Transverse colon (tissue), 4 donors: ENCODE results near the gene HIVEP3. TPM values are rescaled to one million over a fixed set of nuclear protein-coding genes. Genes with fewer than 3 reads are reported as not detected.

Experiments
- DNase-seq: peaks from one replicate; pipeline ENCODE4 v3.0.0-alpha.2; 2019
- H3K27ac ChIP-seq, 4 donors: fragments of 200-600 bp; sonication (generic); 2 replicates each; pipeline ENCODE4 v1.5.1; 2016 to 2018; ENCODE audit warnings: inconsistent platforms in 4 of 4
- H3K27me3 ChIP-seq: fragments of 200-600 bp; sonication (generic); 2 replicates; pipeline ENCODE4 v1.5.1; 2017; ENCODE audit warnings: inconsistent platforms
- H3K36me3 ChIP-seq, 4 donors: fragments of 200-600 bp; sonication (generic); 2 replicates each; pipeline ENCODE4 v1.5.1; 2017 to 2019; ENCODE audit warnings: inconsistent platforms in 4 of 4
- H3K4me1 ChIP-seq, 4 donors: fragments of 200-600 bp; sonication (generic); 2 replicates each; pipeline ENCODE4 v1.5.1; 2017 to 2020; ENCODE audit warnings: inconsistent platforms in 4 of 4
- H3K4me3 ChIP-seq, 4 donors: fragments of 200-600 bp; sonication (generic); 1 replicate in 1 of 4; 2 replicates in 3 of 4; pipeline versions ENCODE4 v1.5.1 to v1.6.1; 2017 to 2019; ENCODE audit warnings: inconsistent platforms in 4 of 4
- H3K9me3 ChIP-seq, 2 donors: fragments of 200-600 bp; sonication (generic); 2 replicates each; pipeline ENCODE4 v1.5.1; 2017 to 2019; ENCODE audit warnings: inconsistent platforms in 2 of 2
- CTCF ChIP-seq, 5 experiments: fragments of 200-600 bp in 3 of 5; fragments of 450-650 bp in 2 of 5; sonication (generic) in 3 of 5; IDR thresholded peaks; 1 replicate in 2 of 5; 2 replicates in 3 of 5; pipeline ENCODE4 v1.5.1; 2016 to 2017; ENCODE audit warnings: antibody characterized with exemption in 5 of 5, inconsistent platforms in 3 of 5, mild to moderate bottlenecking in 2 of 5, moderate library complexity in 1 of 5
- EP300 ChIP-seq: sonication (generic); formaldehyde crosslinking; IDR thresholded peaks from one replicate; pipeline ENCODE4 v1.6.1; 2017; ENCODE audit warnings: antibody characterized with exemption, low read depth
- POLR2A ChIP-seq: fragments of 450-650 bp; IDR thresholded peaks from one replicate; pipeline ENCODE4 v1.6.1; 2016; ENCODE audit warnings: antibody characterized with exemption, mild to moderate bottlenecking, moderate library complexity
- POLR2AphosphoS5 ChIP-seq, 3 donors: sonication (generic); formaldehyde crosslinking; IDR thresholded peaks; one replicate each; pipeline ENCODE4 v1.6.1; 2016; ENCODE audit warnings: antibody characterized with exemption in 3 of 3
- WGBS, 2 donors: methylation state at CpG; one replicate each; pipeline ENCODE4 v1.1.5; 2018; ENCODE audit warnings: low coverage in 1 of 2; 5-methylcytosine and 5-hydroxymethylcytosine counted together
- in situ Hi-C, 4 donors: fragments of 200-750 bp; cut with MboI; loops; one replicate each; pipeline versions ENCODE4 v1.15.0 to v1.15.1; 2017; ENCODE audit warnings: low sequenced_read_pairs in 3 of 4, low pct_ligation_motif_present in 1 of 4, low pct_unique_long_range_greater_than_20kb in 1 of 4
- intact Hi-C: fragments of 100-400 bp; cut with DNase I; formaldehyde crosslinking; loops from one replicate; pipeline ENCODE4 v1.15.1; 2023; ENCODE audit warnings: low total_unique reads
- total RNA-seq, 4 donors: library from RNA; depleted of rRNA; stranded (reverse); fragments of >200 nt; gene quantifications; one replicate each; pipeline ENCODE4 v1.1.0, GENCODE V29; 2016

HIVEP3 gene
- total RNA-seq, 4 donors from 2014 or later = 3.7 to 15.0 (median 5.2) TPM

GRCh38 chr1:41640141-41640751 is 278.5 kb downstream of the HIVEP3 start:
- DNase-seq = no peak
- H3K36me3 ChIP-seq = no peaks in the 10 kb centered on the region
- no peak overlapping the region for H3K27ac ChIP-seq
- intact Hi-C loops (no loop called here), in situ Hi-C loops (no loop called here)
- WGBS, 2 donors = 85% methylated on average over 12 of the region's 12 CpGs; no CpG with 5 or more reads in 1 of the 2 donors
- no peaks in the 10 kb centered on the region for H3K27me3 ChIP-seq
- H3K4me3 ChIP-seq = no peak overlapping the region
- H3K4me1 ChIP-seq = no peaks in the 10 kb centered on the region
- H3K9me3 ChIP-seq = no peaks in the 10 kb centered on the region
- TF ChIP-seq EP300 (no peak), POLR2AphosphoS5 (IDR thresholded peaks at IDR 0.05) (no peak), CTCF (IDR thresholded peaks at IDR 0.05) (no peak), POLR2A (no peak)

GRCh38 chr1:41639332-41639936 is 279.3 kb downstream of the HIVEP3 start:
- intact Hi-C loops (no loop called here), in situ Hi-C loops (no loop called here)
- no peaks in the 10 kb centered on the region for H3K27me3 ChIP-seq
- no peaks in the 10 kb centered on the region for H3K4me1 ChIP-seq
- H3K4me3 ChIP-seq = no peak overlapping the region
- H3K27ac ChIP-seq = no peak overlapping the region
- H3K36me3 ChIP-seq = no peaks in the 10 kb centered on the region
- no peaks in the 10 kb centered on the region for H3K9me3 ChIP-seq
- WGBS, 2 donors = 54 to 69% methylated on average over 6 to 10 of the region's 10 CpGs
- TF ChIP-seq POLR2A (no peak), CTCF (IDR thresholded peaks at IDR 0.05) (no peak), EP300 (no peak), POLR2AphosphoS5 (IDR thresholded peaks at IDR 0.05) (no peak)
- no peak for DNase-seq

- no peaks in the 10 kb centered on the region for H3K4me1 ChIP-seq
- WGBS, 2 donors = 69 to 100% methylated on average over 2 to 4 of the region's 4 CpGs
- H3K9me3 ChIP-seq = no peaks in the 10 kb centered on the region
- TF ChIP-seq EP300 (no peak), POLR2AphosphoS5 (IDR thresholded peaks at IDR 0.05) (no peak), CTCF (IDR thresholded peaks at IDR 0.05) (no peak), POLR2A (no peak)
- H3K27ac ChIP-seq = no peak overlapping the region
- no peak for DNase-seq
- no peaks in the 10 kb centered on the region for H3K36me3 ChIP-seq
- intact Hi-C loops (no loop called here), in situ Hi-C loops (no loop called here)
- H3K27me3 ChIP-seq = no peaks in the 10 kb centered on the region
- H3K4me3 ChIP-seq = no peak overlapping the region
Measured at GRCh38 chr1:41638086-41639024, 280.4 kb downstream of the HIVEP3 start.

- WGBS, 2 donors = 80 to 82% methylated on average over 2 to 7 of the region's 7 CpGs
- intact Hi-C loops = no loop called here
Measured at GRCh38 chr1:41637367-41637766, 281.4 kb downstream of the HIVEP3 start.

More at GRCh38 chr1:41637367-41637766, 281.4 kb downstream of the HIVEP3 start:
- DNase-seq = no peak
- in situ Hi-C loops = no loop called here
- TF ChIP-seq POLR2A (no peak), CTCF (IDR thresholded peaks at IDR 0.05) (no peak), POLR2AphosphoS5 (IDR thresholded peaks at IDR 0.05) (no peak), EP300 (no peak)
- Histone ChIP-seq H3K4me1 (no peaks in the 10 kb centered on the region), H3K27me3 (no peaks in the 10 kb centered on the region), H3K9me3 (no peaks in the 10 kb centered on the region), H3K27ac (no peak overlapping the region), H3K36me3 (no peaks in the 10 kb centered on the region), H3K4me3 (no peak overlapping the region)
